Stimulated activated CD8-positive, alpha-beta memory T cell treated with anti-CD3 and anti-CD28 coated beads, Interleukin-15, amount 100 ng/mL, for 48 hours (primary cell): ENCODE results near the gene GOLGA6L6.
"Not testable (repeated sequence)": the region's sequence is repeated elsewhere in the genome, so short reads cannot be mapped to it uniquely, and the experiment has no call there.

Experiments
- DNase-seq, 2 donors: peaks; one replicate each; pipeline ENCODE4 v3.0.0-alpha.2; 2020; ENCODE audit warnings: low read depth in 2 of 2

The GOLGA6L6 gene

GRCh38 chr15:20541700-20542099 is at the start of gene GOLGA6L6:
GOLGA6L6 (minus strand) TSS chr15:20541800; CDS start chr15:20541709, 91 bp downstream.
- not testable (repeated sequence) for DNase-seq

GRCh38 chr15:20590069-20590468 is 48.5 kb upstream of the GOLGA6L6 start:
- not testable (repeated sequence) for DNase-seq

GRCh38 chr15:20586821-20587220 is 45.2 kb upstream of the GOLGA6L6 start:
- DNase-seq, result not testable (repeated sequence)

DNA sequence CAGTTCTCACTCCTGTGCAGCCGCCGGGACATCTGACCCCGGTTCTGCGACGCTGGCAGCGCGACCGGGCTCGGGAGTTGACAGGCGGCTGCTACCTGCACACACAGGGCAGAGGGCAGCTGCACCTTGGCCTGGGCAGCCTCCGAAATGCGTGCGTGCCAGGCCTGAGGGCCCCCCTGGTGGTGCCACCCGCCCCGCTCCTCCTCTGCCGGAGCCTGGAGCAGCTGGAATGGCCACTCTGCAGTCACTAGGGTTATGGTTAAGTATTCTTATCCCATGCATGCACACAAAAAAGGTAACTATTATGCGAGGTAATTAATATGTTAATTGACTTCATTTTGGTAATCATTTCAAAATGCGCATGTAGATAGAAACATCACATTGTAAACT is 41.1 kb upstream of the GOLGA6L6 start:
- not testable (repeated sequence) for DNase-seq

DNA sequence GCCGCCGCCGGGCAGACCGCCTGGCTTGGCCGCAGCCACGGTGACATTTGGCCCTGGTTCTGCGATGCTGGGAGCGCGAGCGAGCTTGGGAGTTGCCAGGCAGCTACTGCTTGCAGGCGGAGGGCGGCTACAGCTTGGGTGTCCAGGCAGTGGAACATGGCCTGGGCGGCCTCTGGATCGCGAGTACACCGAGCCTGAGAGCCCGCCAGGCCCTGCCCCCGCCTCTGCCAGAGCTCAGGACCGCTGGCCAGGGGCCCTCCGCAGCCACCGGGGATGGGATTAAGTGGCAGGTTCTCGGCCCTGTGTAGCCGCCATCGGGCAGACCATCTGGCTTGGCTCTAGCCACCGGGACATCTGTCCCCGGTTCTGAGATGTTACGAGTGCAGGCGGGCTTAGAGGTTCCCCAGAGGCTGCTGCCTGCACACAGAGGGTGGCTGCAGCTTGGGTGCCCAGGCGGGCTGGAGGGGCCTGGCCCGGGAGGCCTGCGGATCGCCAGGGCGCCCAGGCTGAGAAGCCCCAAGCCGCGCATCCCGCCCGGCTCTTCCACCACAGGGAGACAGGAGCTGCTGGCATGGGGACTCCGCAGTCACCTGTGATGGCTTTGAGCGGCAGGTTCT is 40.6 kb upstream of the GOLGA6L6 start:
- not testable (repeated sequence) for DNase-seq

- not testable (repeated sequence) for DNase-seq
These were observed 39.9 kb upstream of the GOLGA6L6 start for GRCh38 chr15:20581261-20582108.

GRCh38 chr15:20579662-20580061 is 38.1 kb upstream of the GOLGA6L6 start:
- DNase-seq, result not testable (repeated sequence)

DNA sequence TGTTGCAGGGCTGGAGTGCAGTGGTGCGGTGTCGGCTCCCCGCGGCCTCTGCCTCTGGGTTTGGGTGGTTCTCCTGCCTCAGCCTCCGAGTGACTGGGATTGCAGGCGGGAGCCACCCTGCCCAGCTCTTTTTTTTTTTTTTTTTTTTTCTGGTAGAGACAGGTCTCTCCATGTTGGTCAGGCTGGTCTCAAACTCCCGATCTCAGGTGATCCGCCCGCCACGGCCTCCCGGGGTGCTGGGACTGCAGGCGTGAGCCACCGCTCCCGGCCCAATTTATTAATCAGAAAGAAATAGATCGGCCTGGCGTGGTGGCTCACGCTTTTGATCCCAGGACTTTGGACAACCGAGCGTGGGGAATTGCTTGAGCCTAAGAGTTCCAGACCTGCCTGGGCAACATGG is 9.7 kb upstream of the GOLGA6L6 start:
- DNase-seq, result not testable (repeated sequence)

DNA sequence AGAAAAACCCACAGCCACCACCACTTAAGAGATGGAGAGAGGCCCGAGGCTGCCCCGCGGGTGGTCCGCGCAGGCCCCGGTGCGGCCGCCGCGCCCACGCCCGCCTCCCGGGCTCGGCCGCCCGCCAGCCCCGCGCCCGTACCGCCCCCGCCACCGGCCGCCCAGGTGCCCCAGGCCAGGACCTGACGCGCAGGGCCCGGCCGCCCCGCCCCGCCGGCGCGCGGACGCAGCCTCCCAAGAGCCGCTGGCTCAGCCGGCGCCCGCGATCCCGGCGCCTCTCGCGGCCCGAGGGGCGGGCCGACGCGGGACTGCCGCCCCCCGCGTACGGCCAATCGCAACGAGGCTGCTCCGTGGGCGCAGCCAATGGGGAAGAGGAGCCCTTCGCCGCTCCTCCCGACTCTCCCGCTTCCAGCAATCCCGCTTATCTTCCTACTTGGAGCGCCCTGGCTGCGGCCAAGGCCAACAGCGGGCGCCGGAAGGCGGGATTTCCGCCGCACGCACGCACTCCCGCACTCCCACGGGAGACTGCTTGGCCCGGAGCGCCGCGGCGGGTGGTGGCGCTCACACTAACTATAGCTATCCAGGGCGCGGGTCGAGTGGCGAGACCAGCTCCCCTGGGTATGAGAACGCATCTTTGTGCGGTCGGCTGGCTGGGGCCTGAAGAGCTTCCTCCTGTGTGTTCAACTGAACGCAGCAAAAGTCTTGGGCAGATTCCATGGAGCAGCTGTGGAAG is 35.5 kb downstream of the GOLGA6L6 start:
- not testable (repeated sequence) for DNase-seq

GRCh38 chr15:20502839-20503238 is 38.8 kb downstream of the GOLGA6L6 start:
- not testable (repeated sequence) for DNase-seq

GRCh38 chr15:20501512-20502222 is 39.9 kb downstream of the GOLGA6L6 start:
- not testable (repeated sequence) for DNase-seq

GRCh38 chr15:20497781-20498180 is 43.8 kb downstream of the GOLGA6L6 start:
- DNase-seq, result not testable (repeated sequence)

DNA sequence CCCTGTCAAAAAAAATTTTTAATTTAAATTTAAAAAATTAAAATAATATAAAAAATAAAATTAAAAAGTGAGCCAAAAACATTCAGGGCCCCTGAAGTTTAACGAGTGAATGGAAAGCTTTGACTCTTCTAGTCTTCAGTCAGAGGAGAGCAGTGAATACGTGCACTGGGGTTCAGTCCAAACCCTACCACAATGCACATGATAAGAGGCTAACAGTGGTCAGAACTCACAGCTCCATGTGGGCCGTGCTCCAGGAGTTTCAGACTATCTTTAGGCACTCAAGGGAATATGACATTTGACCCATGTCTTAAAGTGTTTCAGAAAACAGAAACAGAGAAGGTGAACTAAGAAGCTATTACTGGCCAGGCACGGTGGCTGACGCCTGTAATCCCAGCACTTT is 48.6 kb downstream of the GOLGA6L6 start:
- not testable (repeated sequence) for DNase-seq

DNA sequence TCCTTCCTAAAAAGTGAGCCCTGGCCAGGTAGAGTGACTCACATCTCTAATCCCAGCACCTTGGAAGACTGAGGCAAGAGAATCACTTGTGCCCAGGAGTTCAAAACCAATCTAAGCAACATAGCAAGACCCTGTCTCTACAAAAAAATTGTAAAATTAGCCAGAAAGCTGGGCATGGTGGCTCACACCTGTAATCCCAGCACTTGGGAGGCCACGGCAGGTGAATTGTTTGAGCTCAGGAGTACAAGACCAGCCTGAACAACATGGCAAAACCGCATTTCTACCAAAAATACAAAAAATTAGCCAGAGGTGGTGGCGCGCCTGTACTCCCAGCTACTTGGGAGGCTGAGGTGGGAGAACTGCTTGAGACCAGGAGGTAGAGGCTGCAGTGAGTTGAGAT is 49.0 kb downstream of the GOLGA6L6 start:
- not testable (repeated sequence) for DNase-seq

GRCh38 chr15:20489320-20489719 is 52.3 kb downstream of the GOLGA6L6 start:
- not testable (repeated sequence) for DNase-seq
